CD14-positive monocyte (primary cell): ENCODE results near the gene COL25A1. TPM values are rescaled to one million over a fixed set of nuclear protein-coding genes. Genes with fewer than 3 reads are reported as not detected.

Experiments used
- DNase-seq, 3 donors: peaks; one replicate each; pipeline ENCODE4 v3.0.0-alpha.2; 2011 to 2022
- H2AFZ ChIP-seq: 2 replicates; pipeline ENCODE4 v1.6.0; 2012; ENCODE audit warnings: mild to moderate bottlenecking, low read depth, low read length, inconsistent platforms; ENCODE audit not compliant: insufficient read depth, poor library complexity, severe bottlenecking
- H3K27ac ChIP-seq, 2 donors: 1 replicate in 1 of 2; 2 replicates in 1 of 2; pipeline ENCODE4 v1.5.1; 2012 to 2013; ENCODE audit warnings: low read length in 2 of 2, control low read depth in 1 of 2, inconsistent platforms in 1 of 2, low read depth in 1 of 2, mild to moderate bottlenecking in 1 of 2
- H3K27me3 ChIP-seq, 2 donors: one replicate each; pipeline versions ENCODE4 v1.6.0 to v1.6.1; 2011 to 2013; ENCODE audit warnings: low read length in 2 of 2; ENCODE audit not compliant: control insufficient read depth in 2 of 2, insufficient read depth in 2 of 2
- H3K36me3 ChIP-seq, 2 donors: replicated peaks in 1 of 2; 1 replicate in 1 of 2; 2 replicates in 1 of 2; pipeline versions ENCODE4 v1.5.1 to v1.6.1; 2012 to 2013; ENCODE audit warnings: low read length in 2 of 2, control low read depth in 1 of 2, inconsistent platforms in 1 of 2, mild to moderate bottlenecking in 1 of 2; ENCODE audit not compliant: insufficient read depth in 2 of 2, control insufficient read depth in 1 of 2
- H3K4me1 ChIP-seq, 2 donors: 1 replicate in 1 of 2; 2 replicates in 1 of 2; pipeline versions ENCODE4 v1.5.1 to v1.6.1; 2012 to 2013; ENCODE audit warnings: low read length in 2 of 2, control low read depth in 1 of 2, inconsistent platforms in 1 of 2, mild to moderate bottlenecking in 1 of 2, moderate library complexity in 1 of 2; ENCODE audit not compliant: insufficient read depth in 2 of 2, control insufficient read depth in 1 of 2
- H3K4me2 ChIP-seq: replicated peaks from 2 replicates; pipeline ENCODE3; 2012; ENCODE audit warnings: low read length, moderate library complexity, mild to moderate bottlenecking; ENCODE audit not compliant: poor library complexity, severe bottlenecking; ENCODE audit errors: extremely low read depth
- H3K4me3 ChIP-seq, 3 experiments: fragments of 200-600 bp in 1 of 3; sonication (generic) in 1 of 3; replicated peaks in 1 of 3; 1 replicate in 2 of 3; 2 replicates in 1 of 3; pipeline ENCODE4 v1.5.1; 2011 to 2013; ENCODE audit warnings: low read length in 3 of 3, mild to moderate bottlenecking in 3 of 3, control low read depth in 2 of 3, low read depth in 2 of 3, inconsistent platforms in 1 of 3, moderate library complexity in 1 of 3
- H3K79me2 ChIP-seq: 2 replicates; pipeline ENCODE4 v1.6.0; 2012; ENCODE audit warnings: mild to moderate bottlenecking, control low read depth, inconsistent platforms, low read length, moderate library complexity; ENCODE audit not compliant: insufficient read depth
- H3K9ac ChIP-seq: 2 replicates; pipeline ENCODE4 v1.6.0; 2017; ENCODE audit warnings: low read length, mild to moderate bottlenecking; ENCODE audit not compliant: insufficient read depth, poor library complexity, severe bottlenecking
- H3K9me3 ChIP-seq, 2 donors: replicated peaks in 1 of 2; 1 replicate in 1 of 2; 2 replicates in 1 of 2; pipeline versions ENCODE4 v1.5.1 to v1.6.1; 2012 to 2013; ENCODE audit warnings: low read length in 2 of 2, control low read depth in 1 of 2; ENCODE audit not compliant: control insufficient read depth in 1 of 2, insufficient read depth in 1 of 2
- H4K20me1 ChIP-seq: 2 replicates; pipeline ENCODE4 v1.6.0; 2012; ENCODE audit warnings: mild to moderate bottlenecking, low read length, control low read depth, moderate library complexity; ENCODE audit not compliant: insufficient read depth
- H3K27ac Mint-ChIP-seq, 7 donors: one replicate each; pipeline ENCODE4 v1.8.0; 2020; ENCODE audit warnings: mild to moderate bottlenecking in 7 of 7, mixed read lengths in 7 of 7, moderate library complexity in 6 of 7, inconsistent platforms in 2 of 7
- H3K27me3 Mint-ChIP-seq, 3 donors: one replicate each; pipeline ENCODE4 v1.8.0; 2021 to 2022; ENCODE audit warnings: low read depth in 3 of 3, mild to moderate bottlenecking in 3 of 3, mixed read lengths in 3 of 3, moderate library complexity in 3 of 3, inconsistent platforms in 1 of 3
- H3K36me3 Mint-ChIP-seq, 2 donors: one replicate each; pipeline ENCODE4 v1.8.0; 2020; ENCODE audit warnings: mixed read lengths in 2 of 2, inconsistent platforms in 1 of 2, mild to moderate bottlenecking in 1 of 2
- H3K4me1 Mint-ChIP-seq: one replicate; pipeline ENCODE4 v1.8.0; 2020; ENCODE audit warnings: mild to moderate bottlenecking, mixed read lengths
- H3K4me3 Mint-ChIP-seq, 2 donors: one replicate each; pipeline ENCODE4 v1.8.0; 2020; ENCODE audit warnings: mild to moderate bottlenecking in 2 of 2, mixed read lengths in 2 of 2, moderate library complexity in 1 of 2
- H3K9me3 Mint-ChIP-seq, 7 donors: one replicate each; pipeline ENCODE4 v1.8.0; 2020 to 2022; ENCODE audit warnings: mixed read lengths in 7 of 7, mild to moderate bottlenecking in 6 of 7, moderate library complexity in 6 of 7, inconsistent platforms in 2 of 7
- WGBS: methylation state at CpG from one replicate; pipeline ENCODE4 v1.1.5; 2013; ENCODE audit warnings: missing lambda C conversion rate; ENCODE audit not compliant: insufficient coverage; 5-methylcytosine and 5-hydroxymethylcytosine counted together
- intact Hi-C, 2 donors: fragments of 100-400 bp; cut with micrococcal nuclease; formaldehyde crosslinking; loops; one replicate each; pipeline versions ENCODE4 v1.15.0 to v1.15.1; 2023
- polyA plus RNA-seq, 3 donors: library from polyadenylated mRNA; depleted of rRNA in 1 of 3; unstranded in 2 of 3; stranded (reverse) in 1 of 3; fragments of 300-500 nt in 2 of 3; fragments of >200 nt in 1 of 3; fragmentation: Illumina TruSeq in 2 of 3; gene quantifications; 1 replicate in 2 of 3; 2 replicates in 1 of 3; pipeline ENCODE4 v1.2.3, GENCODE V29; 2012 to 2021
- TF ChIP-seq, protein P1 (sequence below): fragments of 200-600 bp; IDR thresholded peaks from one replicate; pipeline ENCODE4 v1.8.0; 2022; ENCODE audit warnings: antibody characterized with exemption, mild to moderate bottlenecking

Gene COL25A1
- polyA plus RNA-seq, 3 donors = not detected

DNA sequence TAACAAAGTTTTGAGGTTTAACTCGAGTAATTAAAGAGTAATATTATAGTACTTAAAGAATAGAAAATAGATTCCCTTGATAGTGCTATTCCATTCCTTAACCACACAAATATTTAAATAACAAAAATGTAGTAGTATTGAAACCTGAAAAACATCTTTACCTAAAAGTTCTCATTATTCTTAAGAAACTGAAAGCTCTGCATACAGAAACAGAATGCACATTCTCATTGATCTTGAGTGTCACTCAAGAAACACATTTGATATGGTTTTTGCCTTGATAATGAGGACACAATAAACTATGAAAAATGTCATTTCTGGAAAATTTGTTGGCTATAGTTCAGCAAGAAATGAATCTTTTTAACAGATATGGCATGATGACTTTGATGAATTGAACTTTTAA, 268.5 kb downstream of the COL25A1 start:
- H4K20me1 ChIP-seq = no peaks in the 10 kb centered on the region
- peaks cover 0 to 2% (median 0%) of the 10 kb centered on the region in 7 donors for H3K9me3 Mint-ChIP-seq
- H3K9ac ChIP-seq = no peak overlapping the region
- H3K79me2 ChIP-seq = no peaks in the 10 kb centered on the region
- no peaks in the 10 kb centered on the region for H3K36me3 ChIP-seq
- TF ChIP-seq, protein P1, sequence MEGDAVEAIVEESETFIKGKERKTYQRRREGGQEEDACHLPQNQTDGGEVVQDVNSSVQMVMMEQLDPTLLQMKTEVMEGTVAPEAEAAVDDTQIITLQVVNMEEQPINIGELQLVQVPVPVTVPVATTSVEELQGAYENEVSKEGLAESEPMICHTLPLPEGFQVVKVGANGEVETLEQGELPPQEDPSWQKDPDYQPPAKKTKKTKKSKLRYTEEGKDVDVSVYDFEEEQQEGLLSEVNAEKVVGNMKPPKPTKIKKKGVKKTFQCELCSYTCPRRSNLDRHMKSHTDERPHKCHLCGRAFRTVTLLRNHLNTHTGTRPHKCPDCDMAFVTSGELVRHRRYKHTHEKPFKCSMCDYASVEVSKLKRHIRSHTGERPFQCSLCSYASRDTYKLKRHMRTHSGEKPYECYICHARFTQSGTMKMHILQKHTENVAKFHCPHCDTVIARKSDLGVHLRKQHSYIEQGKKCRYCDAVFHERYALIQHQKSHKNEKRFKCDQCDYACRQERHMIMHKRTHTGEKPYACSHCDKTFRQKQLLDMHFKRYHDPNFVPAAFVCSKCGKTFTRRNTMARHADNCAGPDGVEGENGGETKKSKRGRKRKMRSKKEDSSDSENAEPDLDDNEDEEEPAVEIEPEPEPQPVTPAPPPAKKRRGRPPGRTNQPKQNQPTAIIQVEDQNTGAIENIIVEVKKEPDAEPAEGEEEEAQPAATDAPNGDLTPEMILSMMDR = no peak
- no peaks in the 10 kb centered on the region for H3K4me1 Mint-ChIP-seq
- no peaks in the 10 kb centered on the region for H3K36me3 Mint-ChIP-seq
- H3K27me3 ChIP-seq = no peaks in the 10 kb centered on the region
- H3K4me1 ChIP-seq = no peaks in the 10 kb centered on the region
- intact Hi-C loops = no loop called here
- H3K4me3 Mint-ChIP-seq = no peak overlapping the region
- no peak for DNase-seq
- no peak overlapping the region for H3K4me3 ChIP-seq
- H3K27ac ChIP-seq = no peak overlapping the region
- H3K4me2 ChIP-seq = no peak overlapping the region
- no peaks in the 10 kb centered on the region for H3K9me3 ChIP-seq
- H3K27me3 Mint-ChIP-seq = peaks cover 1 to 2% (median 2%) of the 10 kb centered on the region in 3 donors
- no peak overlapping the region for H3K27ac Mint-ChIP-seq
- no CpG with 5 or more reads among the region's 1 CpG for WGBS
- H2AFZ ChIP-seq = no peak overlapping the region

DNA sequence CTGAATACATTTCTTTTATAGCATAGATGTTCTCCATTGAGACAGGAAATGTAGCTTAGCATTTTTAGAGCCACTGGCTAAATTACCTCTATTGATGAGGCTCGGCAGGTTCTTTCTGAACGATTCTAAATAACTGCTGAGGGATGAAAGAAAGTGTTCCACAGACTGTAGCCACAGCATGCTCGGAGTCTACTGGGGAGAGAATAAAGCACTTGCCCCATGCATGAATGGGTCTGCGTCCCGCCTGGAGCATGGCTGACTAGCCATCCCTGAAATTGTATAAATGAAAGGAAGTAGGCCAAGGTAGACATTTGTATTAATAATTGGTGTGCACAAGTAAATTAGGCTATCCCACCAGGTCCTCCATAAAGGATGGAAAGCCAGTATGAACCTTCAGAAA, 269.8 kb downstream of the COL25A1 start:
- no peaks in the 10 kb centered on the region for H3K79me2 ChIP-seq
- WGBS = 94% methylated on average over 3 of the region's 5 CpGs

More for the DNA sequence above, 269.8 kb downstream of the COL25A1 start:
- intact Hi-C loops = no loop called here
- no peaks in the 10 kb centered on the region for H4K20me1 ChIP-seq
- TF ChIP-seq, protein P1 = no peak
- no peaks in the 10 kb centered on the region for H3K9me3 ChIP-seq
- H3K36me3 Mint-ChIP-seq = no peaks in the 10 kb centered on the region
- H3K9ac ChIP-seq = no peak overlapping the region
- no peak for DNase-seq
- H3K4me3 ChIP-seq = no peak overlapping the region
- H3K27ac ChIP-seq = no peak overlapping the region
- no peaks in the 10 kb centered on the region for H3K27me3 ChIP-seq
- H3K9me3 Mint-ChIP-seq = peaks cover 0 to 5% (median 2%) of the 10 kb centered on the region in 7 donors
- H3K4me3 Mint-ChIP-seq = no peak overlapping the region
- H3K4me2 ChIP-seq = no peak overlapping the region
- no peaks in the 10 kb centered on the region for H3K36me3 ChIP-seq
- H3K4me1 Mint-ChIP-seq = no peaks in the 10 kb centered on the region
- H3K27ac Mint-ChIP-seq = no peak overlapping the region
- no peaks in the 10 kb centered on the region for H3K4me1 ChIP-seq
- no peak overlapping the region for H2AFZ ChIP-seq
- peaks cover 0 to 6% (median 1%) of the 10 kb centered on the region in 3 donors for H3K27me3 Mint-ChIP-seq
